Prostate gland (tissue), 2 donors: ENCODE measurements around the gene CD177.
"Not testable (repeated sequence)": the region's sequence is repeated elsewhere in the genome, so short reads cannot be mapped to it uniquely, and the experiment has no call there.

Experiments used
- CTCF ChIP-seq, 4 experiments: fragments of 200-600 bp in 2 of 4; fragments of 450-650 bp in 2 of 4; sonication (generic) in 2 of 4; IDR thresholded peaks; 1 replicate in 3 of 4; 2 replicates in 1 of 4; pipeline ENCODE4 v1.5.1; 2016 to 2019; ENCODE audit warnings: antibody characterized with exemption in 4 of 4, mild to moderate bottlenecking in 2 of 4, moderate library complexity in 2 of 4
- POLR2A ChIP-seq: fragments of 450-650 bp; IDR thresholded peaks from one replicate; pipeline ENCODE4 v1.6.1; 2016; ENCODE audit warnings: antibody characterized with exemption, mild to moderate bottlenecking
- POLR2AphosphoS5 ChIP-seq: sonication (generic); formaldehyde crosslinking; IDR thresholded peaks from one replicate; pipeline ENCODE4 v1.6.1; 2017; ENCODE audit warnings: antibody characterized with exemption

DNA sequence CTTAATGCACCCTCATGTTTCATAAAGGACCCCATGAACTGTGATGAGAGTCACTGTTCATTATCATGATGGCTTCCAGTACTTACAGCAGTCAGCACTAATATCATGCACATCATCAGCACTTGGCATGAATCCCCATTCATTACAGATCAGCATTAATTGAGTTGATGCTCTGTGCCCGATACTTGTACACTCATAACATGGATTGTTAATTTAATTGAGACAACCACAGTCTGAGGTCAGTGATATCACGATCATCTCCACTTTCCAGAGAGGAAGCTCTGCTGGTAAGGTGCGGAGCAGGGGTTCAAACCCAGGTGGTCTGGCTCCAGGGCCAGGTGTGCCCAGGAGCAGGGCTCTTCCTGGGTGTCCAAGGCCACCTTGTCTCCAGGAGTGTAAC is 40.0 kb downstream of the CD177 start:
- not testable (repeated sequence) for TF ChIP-seq CTCF (IDR thresholded peaks at IDR 0.05); POLR2A; POLR2AphosphoS5
